ENCODE data around the gene VASN.

VASN gene

DNA sequence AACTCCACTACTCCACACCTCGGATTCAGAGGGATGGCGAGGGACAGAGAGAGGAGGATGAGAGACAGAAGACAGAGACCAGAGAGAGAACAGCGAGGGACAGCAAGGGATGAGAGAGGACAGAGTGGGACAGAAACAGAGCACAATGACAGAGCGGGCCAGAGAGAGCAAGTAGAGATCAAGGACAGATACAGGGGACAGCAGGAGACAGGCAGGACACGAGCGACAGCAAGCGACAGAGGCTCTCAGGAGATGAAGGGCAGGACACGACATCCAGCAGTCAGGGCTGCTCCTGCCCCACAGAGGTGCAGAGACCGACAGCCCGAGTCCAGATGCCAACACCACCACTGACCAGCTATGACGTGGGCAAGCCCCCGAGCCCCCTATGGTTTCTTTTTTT lies 29.9 kb downstream of the VASN start:
- no peak for DNase-seq (ENCODE audit: low spot score)
- peak overlapping the region; percentile 9; the same call in 1 of the 2 replicates for H3K27ac ChIP-seq
- ChIA-PET CTCF (interaction anchor here (0.7 to 3.7 kb wide), 12 partner anchors 9 to 458 kb away, joined by 3 to 74 read pairs (median 12); partner anchors contain the start of gene PAM16), POLR2A (ENCODE audit: low non-redundant PET) (no interaction called here)
- TF ChIP-seq, protein P1, sequence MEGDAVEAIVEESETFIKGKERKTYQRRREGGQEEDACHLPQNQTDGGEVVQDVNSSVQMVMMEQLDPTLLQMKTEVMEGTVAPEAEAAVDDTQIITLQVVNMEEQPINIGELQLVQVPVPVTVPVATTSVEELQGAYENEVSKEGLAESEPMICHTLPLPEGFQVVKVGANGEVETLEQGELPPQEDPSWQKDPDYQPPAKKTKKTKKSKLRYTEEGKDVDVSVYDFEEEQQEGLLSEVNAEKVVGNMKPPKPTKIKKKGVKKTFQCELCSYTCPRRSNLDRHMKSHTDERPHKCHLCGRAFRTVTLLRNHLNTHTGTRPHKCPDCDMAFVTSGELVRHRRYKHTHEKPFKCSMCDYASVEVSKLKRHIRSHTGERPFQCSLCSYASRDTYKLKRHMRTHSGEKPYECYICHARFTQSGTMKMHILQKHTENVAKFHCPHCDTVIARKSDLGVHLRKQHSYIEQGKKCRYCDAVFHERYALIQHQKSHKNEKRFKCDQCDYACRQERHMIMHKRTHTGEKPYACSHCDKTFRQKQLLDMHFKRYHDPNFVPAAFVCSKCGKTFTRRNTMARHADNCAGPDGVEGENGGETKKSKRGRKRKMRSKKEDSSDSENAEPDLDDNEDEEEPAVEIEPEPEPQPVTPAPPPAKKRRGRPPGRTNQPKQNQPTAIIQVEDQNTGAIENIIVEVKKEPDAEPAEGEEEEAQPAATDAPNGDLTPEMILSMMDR (conservative IDR thresholded peaks at IDR 0.05; ENCODE audit: low read depth) = no peak

DNA sequence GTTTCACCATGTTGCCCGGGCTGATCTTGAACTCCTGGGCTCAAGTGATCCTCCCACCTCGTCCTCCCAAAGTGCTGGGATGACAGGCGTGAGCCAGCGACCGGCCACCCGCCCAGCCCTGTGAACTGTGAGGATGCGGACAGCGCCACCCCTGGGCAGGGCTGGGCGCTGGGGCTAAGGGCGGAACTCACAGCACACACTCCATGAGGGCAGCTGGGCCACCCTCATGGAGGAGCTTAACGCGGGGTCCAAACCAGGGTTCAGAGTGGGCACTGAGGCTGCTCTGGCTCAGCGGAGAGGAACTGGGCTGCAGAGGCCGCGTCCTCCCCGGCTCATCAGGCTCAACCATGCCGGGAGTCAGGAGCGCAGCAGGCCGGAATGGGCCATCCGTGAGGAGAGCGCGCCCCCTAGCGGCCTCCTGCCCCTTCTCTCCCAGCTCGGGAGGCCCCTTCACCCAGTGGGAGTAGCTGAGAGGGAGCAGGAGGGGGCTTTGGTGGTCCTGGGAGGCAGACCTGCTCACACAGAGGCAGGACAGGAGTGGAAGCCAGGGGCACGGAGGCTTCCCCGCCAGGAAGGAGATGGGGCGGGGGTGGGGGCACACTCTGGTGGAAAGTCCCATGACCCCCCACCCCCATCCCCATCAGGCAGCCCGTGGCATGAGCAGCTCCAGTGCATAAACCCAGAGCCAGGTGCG lies 30.9 kb downstream of the VASN start:
- CTCF ChIA-PET = interaction anchor here (0.6 to 3.7 kb wide), 37 partner anchors 8 to 473 kb away, joined by 3 to 74 read pairs (median 4); partner anchors contain the start of gene PAM16
- TF ChIP-seq, protein P1 (conservative IDR thresholded peaks at IDR 0.05; ENCODE audit: low read depth) = peak; percentile 93
- peak overlapping the region; percentile 41 for H3K27ac ChIP-seq
- DNase-seq (ENCODE audit: low spot score) = peak; percentile 85
- POLR2A ChIA-PET (ENCODE audit: low non-redundant PET) = no interaction called here

DNA sequence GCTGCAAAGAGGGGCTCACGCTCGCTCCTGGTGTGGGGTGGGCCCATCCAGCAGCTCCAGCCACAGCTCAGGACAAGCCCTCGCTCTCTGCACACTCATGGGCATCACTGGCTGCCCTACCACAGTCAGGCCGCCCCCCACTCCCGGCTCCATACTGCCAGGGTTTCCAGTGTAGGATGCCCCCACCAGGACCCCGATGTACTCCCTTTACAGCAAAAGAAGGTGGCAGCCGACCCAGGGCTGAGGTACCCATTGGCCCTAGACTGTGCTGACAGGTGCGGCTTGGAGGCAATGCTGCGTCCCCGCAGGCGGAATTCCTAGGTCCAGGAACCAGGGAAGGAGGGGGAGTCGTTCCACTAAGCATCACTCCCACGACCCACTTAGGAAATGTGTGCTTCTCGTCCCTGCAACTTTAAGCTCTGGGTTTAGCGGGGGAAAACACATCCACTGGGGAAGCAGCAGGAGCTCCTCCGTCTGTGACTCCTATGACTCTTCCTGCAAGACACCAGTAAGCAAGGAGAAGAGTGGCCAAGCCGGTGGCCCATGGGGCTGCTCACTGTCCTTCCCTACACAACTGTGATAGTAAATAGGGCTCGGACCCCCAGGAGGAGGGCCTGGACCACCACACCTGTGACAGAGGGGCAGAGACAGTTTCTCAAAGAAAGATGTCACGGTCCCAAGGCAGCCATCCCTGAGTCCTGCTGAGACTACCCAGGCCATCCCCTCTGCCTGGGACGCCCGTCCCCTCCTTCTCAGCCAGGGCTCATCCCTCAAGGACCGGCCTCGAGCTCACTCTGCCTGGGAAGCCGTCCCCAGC lies 31.7 kb downstream of the VASN start:
- TF ChIP-seq, protein P1 (conservative IDR thresholded peaks at IDR 0.05; ENCODE audit: low read depth) = no peak
- peak overlapping the region; percentile 32 for H3K27ac ChIP-seq
- CTCF ChIA-PET = interaction anchor here (0.6 to 3.7 kb wide), 31 partner anchors 11 to 421 kb away, joined by 3 to 74 read pairs (median 4); partner anchors contain the start of gene PAM16
- DNase-seq (ENCODE audit: low spot score) = no peak
- POLR2A ChIA-PET (ENCODE audit: low non-redundant PET) = no interaction called here

DNA sequence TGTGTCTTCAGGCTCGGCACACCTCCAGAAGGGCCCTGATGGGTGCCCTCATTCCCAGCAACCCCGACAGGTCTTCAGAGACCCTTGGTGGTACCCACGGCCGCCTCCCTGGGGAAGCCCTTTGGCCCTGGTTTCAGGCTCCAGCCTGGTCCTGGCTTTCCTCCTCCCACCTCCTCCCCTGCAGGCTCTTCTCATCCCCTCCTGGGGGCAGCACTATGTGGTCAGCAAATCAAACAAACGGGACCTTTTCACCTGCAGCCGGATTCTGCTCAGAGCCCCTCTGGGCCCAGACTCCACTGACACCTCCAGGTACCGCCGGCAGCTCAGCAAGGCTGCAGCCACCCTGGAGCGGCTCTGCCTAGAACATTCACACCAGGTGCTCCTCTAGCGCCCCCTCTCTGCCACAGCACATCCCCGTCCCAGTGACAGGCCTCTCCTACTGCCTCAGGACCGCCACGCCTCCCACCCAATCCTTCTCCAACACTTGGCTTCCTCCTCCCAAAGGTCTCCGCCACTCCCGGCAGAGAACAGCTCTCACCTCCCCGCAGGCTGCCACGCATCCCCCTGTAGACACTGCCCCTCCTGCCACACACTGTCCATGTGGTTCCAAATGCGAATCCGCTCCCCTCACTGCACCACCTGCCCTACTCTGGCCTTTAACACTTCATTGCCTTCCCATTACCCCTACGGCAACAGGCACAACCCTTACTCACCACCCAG lies 32.8 kb downstream of the VASN start:
- ChIA-PET CTCF (interaction anchor here (0.6 to 3.7 kb wide), 9 partner anchors 12 to 131 kb away, joined by 3 to 74 read pairs (median 4); partner anchors contain the start of gene PAM16), POLR2A (ENCODE audit: low non-redundant PET) (no interaction called here)
- DNase-seq (ENCODE audit: low spot score) = no peak
- TF ChIP-seq, protein P1 (conservative IDR thresholded peaks at IDR 0.05; ENCODE audit: low read depth) = peak; percentile 47; the same call in 1 of the 2 replicates
- H3K27ac ChIP-seq = peak overlapping the region; percentile 32

DNA sequence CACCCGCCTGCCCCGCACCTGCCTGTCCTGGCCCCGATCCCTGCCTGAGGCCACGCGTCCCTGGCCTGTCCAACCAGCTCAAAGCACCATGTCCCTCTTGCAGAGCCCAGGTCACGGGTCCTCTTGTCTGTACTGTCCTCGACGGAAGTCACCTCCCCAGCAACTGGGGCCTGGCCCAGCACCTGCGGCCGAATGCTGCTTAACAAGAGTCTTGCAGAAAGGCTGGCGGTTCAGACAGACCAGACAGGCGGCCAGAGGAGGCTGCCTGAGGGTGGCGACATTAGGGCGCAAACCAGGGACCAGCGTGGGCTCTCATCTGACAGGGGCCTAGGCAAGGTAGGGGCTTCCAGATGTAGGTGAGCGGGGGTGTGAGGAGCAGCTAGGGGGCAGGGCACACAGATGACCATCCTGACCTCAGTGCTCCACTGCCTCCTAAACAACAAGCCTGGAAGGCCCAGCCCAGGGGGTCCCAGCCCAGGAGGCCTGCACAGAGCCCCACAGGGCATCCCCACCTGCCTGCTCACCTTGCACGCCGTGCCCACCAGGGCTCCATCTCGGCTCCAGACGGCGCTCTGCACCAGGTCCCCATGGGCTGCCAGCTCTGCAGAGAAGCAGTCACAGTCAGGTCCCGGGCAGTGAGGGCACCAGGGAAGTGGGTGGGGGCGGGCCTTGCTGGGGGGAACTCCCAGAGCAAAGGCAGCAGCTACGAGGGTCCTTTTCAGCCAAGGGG lies 33.5 kb downstream of the VASN start:
- POLR2A ChIA-PET (ENCODE audit: low non-redundant PET) = no interaction called here
- DNase-seq (ENCODE audit: low spot score) = no peak
- CTCF ChIA-PET = interaction anchor here (0.6 to 3.6 kb wide), 8 partner anchors 27 to 131 kb away, joined by 3 to 74 read pairs (median 4); no protein-coding TSS in a partner anchor
- H3K27ac ChIP-seq = 0 out of 2 replicates have a peak overlapping the region, but pooled peaks have one; percentile 32
- TF ChIP-seq, protein P1 (conservative IDR thresholded peaks at IDR 0.05; ENCODE audit: low read depth) = no peak

Measured in RWPE1 (cell line).